B cell (primary cell): Measurements from ENCODE around the gene DNASE1L2. TPM values are rescaled to one million over a fixed set of nuclear protein-coding genes. Genes with fewer than 3 reads are reported as not detected.

Experiments
- ATAC-seq: fragments of 200-7000 bp; cut with Tn5 transposase; one replicate; pipeline ENCODE4 v1.10.0; 2021; ENCODE audit warnings: low read depth, mild to moderate bottlenecking, moderate number of reproducible peaks, moderate library complexity
- CTCF ChIA-PET: fragments of 350-600 bp; sonication (Branson Sonifier 250); formaldehyde crosslinking; loops from one replicate; lab custom pipeline; 2021; ENCODE audit warnings: antibody characterized with exemption, inconsistent platforms; lab: Charles Lee
- POLR2A ChIA-PET: fragments of 350-600 bp; sonication (Branson Sonifier 250); formaldehyde crosslinking; loops from one replicate; lab custom pipeline; 2021; ENCODE audit warnings: antibody characterized with exemption; lab: Charles Lee
- DNase-seq: peaks from one replicate; pipeline ENCODE4 v3.0.0; 2013
- H2AFZ ChIP-seq: 2 replicates; pipeline ENCODE4 v1.6.1; 2012; ENCODE audit warnings: mild to moderate bottlenecking, low read depth, low read length; ENCODE audit not compliant: insufficient read depth, poor library complexity, severe bottlenecking
- H3K27ac ChIP-seq, 2 donors: 1 replicate in 1 of 2; 2 replicates in 1 of 2; pipeline ENCODE4 v1.5.1; 2012 to 2013; ENCODE audit warnings: low read length in 2 of 2, mild to moderate bottlenecking in 2 of 2, moderate library complexity in 1 of 2
- H3K27me3 ChIP-seq, 4 experiments: fragments of 200-600 bp in 1 of 4; sonication (generic) in 1 of 4; replicated peaks in 1 of 4; 1 replicate in 2 of 4; 2 replicates in 2 of 4; pipeline versions ENCODE4 v1.6.1 to v1.7.0; 2013 to 2016; ENCODE audit warnings: low read length in 3 of 4, mild to moderate bottlenecking in 2 of 4, mixed read lengths in 1 of 4, moderate library complexity in 1 of 4; ENCODE audit not compliant: insufficient read depth in 4 of 4, control insufficient read depth in 3 of 4; ENCODE audit errors: control extremely low read depth in 1 of 4
- H3K36me3 ChIP-seq, 2 experiments: replicated peaks in 1 of 2; 1 replicate in 1 of 2; 2 replicates in 1 of 2; pipeline versions ENCODE4 v1.6.1 to v1.7.1; 2013; ENCODE audit warnings: low read length in 1 of 2; ENCODE audit not compliant: insufficient read depth in 2 of 2, control insufficient read depth in 1 of 2; ENCODE audit errors: control extremely low read depth in 1 of 2, extremely low read depth in 1 of 2
- H3K4me1 ChIP-seq, 2 donors: fragments of 200-600 bp in 1 of 2; sonication (generic) in 1 of 2; 1 replicate in 1 of 2; 2 replicates in 1 of 2; pipeline versions ENCODE4 v1.5.1 to v1.6.1; 2013 to 2017; ENCODE audit warnings: low read length in 2 of 2; ENCODE audit not compliant: control insufficient read depth in 2 of 2, insufficient read depth in 2 of 2
- H3K4me2 ChIP-seq: replicated peaks from 2 replicates; pipeline ENCODE3; 2012; ENCODE audit warnings: mild to moderate bottlenecking, low read depth, low read length; ENCODE audit not compliant: poor library complexity, severe bottlenecking
- H3K4me3 ChIP-seq, 5 experiments: fragments of 200-600 bp in 1 of 5; sonication (generic) in 1 of 5; 1 replicate in 3 of 5; 2 replicates in 2 of 5; pipeline versions ENCODE4 v1.5.1 to v1.7.0; 2011 to 2016; ENCODE audit warnings: low read length in 4 of 5, mild to moderate bottlenecking in 4 of 5, low read depth in 2 of 5, control low read depth in 1 of 5, moderate library complexity in 1 of 5; ENCODE audit not compliant: insufficient read depth in 1 of 5; ENCODE audit errors: control extremely low read depth in 1 of 5, extremely low read depth in 1 of 5
- H3K79me2 ChIP-seq: fragments of 200-600 bp; sonication (generic); one replicate; pipeline ENCODE4 v1.6.0; 2016; ENCODE audit warnings: low read length; ENCODE audit not compliant: control insufficient read depth, insufficient read depth
- H3K9ac ChIP-seq: fragments of 200-600 bp; sonication (generic); 2 replicates; pipeline ENCODE4 v1.6.1; 2017; ENCODE audit warnings: mild to moderate bottlenecking, low read length, moderate library complexity
- H3K9me3 ChIP-seq, 3 donors: one replicate each; pipeline versions ENCODE4 v1.6.1 to v1.7.1; 2013; ENCODE audit warnings: low read length in 2 of 3; ENCODE audit not compliant: control insufficient read depth in 2 of 3, insufficient read depth in 1 of 3; ENCODE audit errors: control extremely low read depth in 1 of 3
- H4K20me1 ChIP-seq: 2 replicates; pipeline ENCODE4 v1.6.0; 2012; ENCODE audit warnings: mild to moderate bottlenecking, low read length; ENCODE audit not compliant: insufficient read depth, control insufficient read depth, poor library complexity, severe bottlenecking
- H3K27ac Mint-ChIP-seq: one replicate; pipeline ENCODE4 v1.8.0; 2021; ENCODE audit warnings: mixed read lengths
- H3K27me3 Mint-ChIP-seq: one replicate; pipeline ENCODE4 v1.8.0; 2021; ENCODE audit warnings: mixed read lengths
- H3K4me1 Mint-ChIP-seq: one replicate; pipeline ENCODE4 v1.8.0; 2021; ENCODE audit warnings: mixed read lengths
- H3K4me3 Mint-ChIP-seq: one replicate; pipeline ENCODE4 v1.8.0; 2021; ENCODE audit warnings: mixed read lengths
- H3K9me3 Mint-ChIP-seq: one replicate; pipeline ENCODE4 v1.8.0; 2022; ENCODE audit warnings: mixed read lengths; ENCODE audit not compliant: insufficient read depth
- CTCF ChIP-seq: fragments of 200-600 bp; IDR thresholded peaks from one replicate; pipeline ENCODE4 v1.8.0; 2022; ENCODE audit warnings: antibody characterized with exemption, mild to moderate bottlenecking
- EZH2 ChIP-seq: IDR thresholded peaks from 2 replicates; pipeline ENCODE4 v1.6.1; 2012; ENCODE audit warnings: borderline replicate concordance, low read depth, mild to moderate bottlenecking, moderate library complexity, low read length; ENCODE audit not compliant: insufficient read depth, poor library complexity, severe bottlenecking
- WGBS: methylation state at CpG from one replicate; pipeline ENCODE4 v1.1.5; 2013; ENCODE audit warnings: missing lambda C conversion rate; ENCODE audit not compliant: insufficient coverage; 5-methylcytosine and 5-hydroxymethylcytosine counted together
- intact Hi-C: fragments of 100-400 bp; cut with micrococcal nuclease; formaldehyde crosslinking; loops from one replicate; pipeline ENCODE4 v1.10.0; 2022
- polyA plus RNA-seq: library from polyadenylated mRNA; depleted of rRNA; stranded (reverse); fragments of >200 nt; gene quantifications from 2 replicates; pipeline ENCODE4 v1.2.3, GENCODE V29; 2012
- total RNA-seq, 2 donors: library from RNA; stranded (reverse); fragments of 120-200 nt in 1 of 2; gene quantifications; 1 replicate in 1 of 2; 2 replicates in 1 of 2; pipeline versions ENCODE4 v1.2.3 to v1.2.4, GENCODE V29; 2013 to 2022

Gene DNASE1L2
- total and polyA plus RNA-seq, 2 donors (not counting 1 experiment from before 2014, with no cell fraction given) = 1.1 to 1.6 TPM

- H3K4me2 ChIP-seq = peak overlapping the region; percentile 78
- Mint-ChIP-seq H3K27me3 (no peaks in the 10 kb centered on the region), H3K9me3 (no peaks in the 10 kb centered on the region), H3K4me3 (peak overlapping the region; percentile 88), H3K4me1 (peaks cover 26% of the 10 kb centered on the region), H3K27ac (peak overlapping the region; percentile 88)
- peak overlapping the region; percentile 51 to 82 (median 68) for H3K4me3 ChIP-seq
- peaks cover 12 to 41% of the 10 kb centered on the region in 2 donors for H3K4me1 ChIP-seq
- H3K9me3 ChIP-seq = no peaks in the 10 kb centered on the region
- no peak for ATAC-seq
- ChIA-PET POLR2A (interaction anchor here (0.5 to 2.5 kb wide), 11 partner anchors 14 to 918 kb away, joined by 3 to 13 read pairs (median 4); partner anchors contain the start of genes ATP6V0C, DNASE1L2, E4F1 and MLST8), CTCF (interaction anchor here (0.6 to 3.9 kb wide), 23 partner anchors 8 to 784 kb away, joined by 3 to 71 read pairs (median 4); partner anchors contain the start of genes ABCA3, CASKIN1, MLST8 and TEDC2)
- peak overlapping the region; percentile 76 for H3K9ac ChIP-seq
- H2AFZ ChIP-seq = peak overlapping the region; percentile 87
- no peak for DNase-seq
- intact Hi-C loops = loop anchor here (1.0 to 10.0 kb wide), 8 partner anchors 18 to 257 kb away; partner anchors contain the start of genes ABCA3, E4F1, MLST8 and NHERF2
- peak overlapping the region; percentile 49 to 72 for H3K27ac ChIP-seq
- H3K79me2 ChIP-seq = peaks cover 23% of the 10 kb centered on the region
- peaks cover 0 to 26% of the 10 kb centered on the region in 2 experiments for H3K36me3 ChIP-seq
- 3% methylated on average over 26 of the region's 35 CpGs for WGBS
- TF ChIP-seq CTCF = no peak
- no peak for TF ChIP-seq EZH2
- H4K20me1 ChIP-seq = peaks cover 7% of the 10 kb centered on the region
- H3K27me3 ChIP-seq = no peaks in the 10 kb centered on the region
These were observed 14.5 kb downstream of the DNASE1L2 start for GRCh38 chr16:2250652-2251295.
